NT2/D1 (cell line): Measurements from ENCODE around the gene GABRA6.

Experiments used
- DNase-seq: peaks from one replicate; pipeline ENCODE4 v3.0.0-alpha.2; 2011; ENCODE audit warnings: low read depth, low spot score
- H3K27me3 ChIP-seq: 2 replicates; pipeline ENCODE4 v1.6.0; 2011; ENCODE audit warnings: mild to moderate bottlenecking; ENCODE audit not compliant: insufficient read length, insufficient read depth
- H3K36me3 ChIP-seq: 2 replicates; pipeline ENCODE4 v1.6.1; 2011; ENCODE audit warnings: mild to moderate bottlenecking, low read length, mixed read lengths; ENCODE audit not compliant: insufficient read depth, insufficient read length
- H3K4me1 ChIP-seq: 2 replicates; pipeline ENCODE4 v1.5.1; 2011; ENCODE audit not compliant: insufficient read depth, insufficient read length
- H3K4me3 ChIP-seq: 2 replicates; pipeline ENCODE4 v1.5.1; 2011; ENCODE audit warnings: low read depth; ENCODE audit not compliant: insufficient read length
- H3K9ac ChIP-seq: 2 replicates; pipeline ENCODE4 v1.6.0; 2011; ENCODE audit warnings: low read depth; ENCODE audit not compliant: insufficient read length
- H3K9me3 ChIP-seq: 2 replicates; pipeline ENCODE4 v1.5.1; 2011; ENCODE audit warnings: mild to moderate bottlenecking, low read length; ENCODE audit not compliant: insufficient read depth
- SUZ12 ChIP-seq: IDR thresholded peaks from 2 replicates; pipeline ENCODE4 v1.6.1; 2011; ENCODE audit not compliant: insufficient read length, insufficient read depth; ENCODE audit errors: extremely low read depth
- YY1 ChIP-seq: IDR thresholded peaks from 2 replicates; pipeline ENCODE4 v1.6.1; 2011; ENCODE audit not compliant: insufficient read length, insufficient read depth

GABRA6 gene

GRCh38 chr5:161751265-161751664 lies 65.7 kb downstream of the GABRA6 start:
- Histone ChIP-seq H3K4me3 (no peak overlapping the region), H3K36me3 (no peaks in the 10 kb centered on the region), H3K9me3 (no peaks in the 10 kb centered on the region), H3K4me1 (no peaks in the 10 kb centered on the region), H3K27me3 (no peaks in the 10 kb centered on the region), H3K9ac (no peak overlapping the region)
- DNase-seq: no peak
- TF ChIP-seq SUZ12 (no peak), YY1 (no peak)
